ENCODE data around the gene KARS1.

The KARS1 gene

GRCh38 chr16:75632857-75633256 is 14.6 kb downstream of the KARS1 start:
- H3K9ac ChIP-seq (ENCODE audit: low read depth, low read length): no peak overlapping the region
- no peaks in the 10 kb centered on the region for H3K9me3 ChIP-seq (ENCODE audit: insufficient read depth, low read length, severe bottlenecking)
- peaks cover 3% of the 10 kb centered on the region; the same call in 1 of the 2 replicates for H3K79me2 ChIP-seq (ENCODE audit: insufficient read depth, low read length)
- no peaks in the 10 kb centered on the region for H3K27me3 ChIP-seq (ENCODE audit: insufficient read depth, low read length, poor library complexity)
- H2AFZ ChIP-seq (ENCODE audit: low read depth, low read length): no peak overlapping the region
- H3K4me3 ChIP-seq (ENCODE audit: low read depth in 1 of 2, low read length in 2 of 2): no peak overlapping the region
- ATAC-seq (ENCODE audit: insufficient read depth, low read depth): no peak
- no peak for DNase-seq
- H3K4me1 ChIP-seq (ENCODE audit: insufficient read depth, low read length): peaks cover 8% of the 10 kb centered on the region; the same call in 1 of the 2 replicates
- no peak overlapping the region for H3K27ac ChIP-seq (ENCODE audit: low read length)
- H4K20me1 ChIP-seq (ENCODE audit: insufficient read depth, low read length): no peaks in the 10 kb centered on the region
- no peak overlapping the region for H3K4me2 ChIP-seq (ENCODE audit: insufficient read depth, low read length)
- TF ChIP-seq EZH2 (IDR thresholded peaks at IDR 0.05; ENCODE audit: borderline replicate concordance, low read depth, low read length, severe bottlenecking) (no peak), CTCF (IDR thresholded peaks at IDR 0.05; ENCODE audit: borderline replicate concordance, extremely low read depth, low read length, poor library complexity, severe bottlenecking) (no peak)
- H3K36me3 ChIP-seq (ENCODE audit: insufficient read depth, low read length): peaks cover 96% of the 10 kb centered on the region

GRCh38 chr16:75630052-75630451 is 17.4 kb downstream of the KARS1 start:
- Histone ChIP-seq H3K9me3 (ENCODE audit: insufficient read depth, low read length, severe bottlenecking) (no peaks in the 10 kb centered on the region), H2AFZ (ENCODE audit: low read depth, low read length) (no peak overlapping the region), H3K27me3 (ENCODE audit: insufficient read depth, low read length, poor library complexity) (no peaks in the 10 kb centered on the region), H3K27ac (ENCODE audit: low read length) (no peak overlapping the region), H3K4me2 (ENCODE audit: insufficient read depth, low read length) (no peak overlapping the region), H3K79me2 (ENCODE audit: insufficient read depth, low read length) (no peaks in the 10 kb centered on the region), H4K20me1 (ENCODE audit: insufficient read depth, low read length) (no peaks in the 10 kb centered on the region), H3K4me1 (ENCODE audit: insufficient read depth, low read length) (peaks cover 8% of the 10 kb centered on the region; the same call in 1 of the 2 replicates), H3K4me3 (ENCODE audit: low read depth in 1 of 2, low read length in 2 of 2) (no peak overlapping the region), H3K9ac (ENCODE audit: low read depth, low read length) (no peak overlapping the region), H3K36me3 (ENCODE audit: insufficient read depth, low read length) (peaks cover 95% of the 10 kb centered on the region)
- no peak for TF ChIP-seq CTCF (IDR thresholded peaks at IDR 0.05; ENCODE audit: borderline replicate concordance, extremely low read depth, low read length, poor library complexity, severe bottlenecking)
- TF ChIP-seq EZH2 (IDR thresholded peaks at IDR 0.05; ENCODE audit: borderline replicate concordance, low read depth, low read length, severe bottlenecking): no peak
- DNase-seq: no peak
- ATAC-seq (ENCODE audit: insufficient read depth, low read depth): no peak

- no peaks in the 10 kb centered on the region for H3K27me3 ChIP-seq (ENCODE audit: insufficient read depth, low read length, poor library complexity)
- no peaks in the 10 kb centered on the region for H4K20me1 ChIP-seq (ENCODE audit: insufficient read depth, low read length)
- H3K27ac ChIP-seq (ENCODE audit: low read length): no peak overlapping the region
- no peaks in the 10 kb centered on the region for H3K9me3 ChIP-seq (ENCODE audit: insufficient read depth, low read length, severe bottlenecking)
- H3K4me2 ChIP-seq (ENCODE audit: insufficient read depth, low read length): no peak overlapping the region
- no peak overlapping the region for H3K9ac ChIP-seq (ENCODE audit: low read depth, low read length)
- peaks cover 85% of the 10 kb centered on the region for H3K36me3 ChIP-seq (ENCODE audit: insufficient read depth, low read length)
- TF ChIP-seq CTCF (IDR thresholded peaks at IDR 0.05; ENCODE audit: borderline replicate concordance, extremely low read depth, low read length, poor library complexity, severe bottlenecking): no peak
- no peak for TF ChIP-seq EZH2 (IDR thresholded peaks at IDR 0.05; ENCODE audit: borderline replicate concordance, low read depth, low read length, severe bottlenecking)
- DNase-seq (no peak), ATAC-seq (ENCODE audit: insufficient read depth, low read depth) (no peak)
- no peak overlapping the region for H2AFZ ChIP-seq (ENCODE audit: low read depth, low read length)
- no peaks in the 10 kb centered on the region for H3K79me2 ChIP-seq (ENCODE audit: insufficient read depth, low read length)
- peaks cover 8% of the 10 kb centered on the region; the same call in 1 of the 2 replicates for H3K4me1 ChIP-seq (ENCODE audit: insufficient read depth, low read length)
- H3K4me3 ChIP-seq (ENCODE audit: low read depth in 1 of 2, low read length in 2 of 2): no peak overlapping the region
Measured at GRCh38 chr16:75629132-75629531, 18.3 kb downstream of the KARS1 start.

- no peak overlapping the region for H3K4me3 ChIP-seq (ENCODE audit: low read depth in 1 of 2, low read length in 2 of 2)
- no peak overlapping the region for H3K4me2 ChIP-seq (ENCODE audit: insufficient read depth, low read length)
- no peak overlapping the region for H2AFZ ChIP-seq (ENCODE audit: low read depth, low read length)
- ATAC-seq (ENCODE audit: insufficient read depth, low read depth) (no peak), DNase-seq (no peak)
- no peaks in the 10 kb centered on the region for H4K20me1 ChIP-seq (ENCODE audit: insufficient read depth, low read length)
- TF ChIP-seq CTCF (IDR thresholded peaks at IDR 0.05; ENCODE audit: borderline replicate concordance, extremely low read depth, low read length, poor library complexity, severe bottlenecking) (no peak), EZH2 (IDR thresholded peaks at IDR 0.05; ENCODE audit: borderline replicate concordance, low read depth, low read length, severe bottlenecking) (no peak)
- H3K27me3 ChIP-seq (ENCODE audit: insufficient read depth, low read length, poor library complexity): no peaks in the 10 kb centered on the region
- H3K36me3 ChIP-seq (ENCODE audit: insufficient read depth, low read length): peaks cover 78% of the 10 kb centered on the region
- H3K9ac ChIP-seq (ENCODE audit: low read depth, low read length): no peak overlapping the region
- no peak overlapping the region for H3K27ac ChIP-seq (ENCODE audit: low read length)
- peaks cover 13% of the 10 kb centered on the region for H3K4me1 ChIP-seq (ENCODE audit: insufficient read depth, low read length)
- H3K9me3 ChIP-seq (ENCODE audit: insufficient read depth, low read length, severe bottlenecking): no peaks in the 10 kb centered on the region
- no peaks in the 10 kb centered on the region for H3K79me2 ChIP-seq (ENCODE audit: insufficient read depth, low read length)
Measured at GRCh38 chr16:75628351-75628750, 19.1 kb downstream of the KARS1 start.
